ENCODE data around the gene MX2. TPM values are rescaled to one million over a fixed set of nuclear protein-coding genes. Genes with fewer than 3 reads are reported as not detected.

MX2 gene
- total RNA-seq, 1 donor from 2014 or later: 0.26 TPM

DNA sequence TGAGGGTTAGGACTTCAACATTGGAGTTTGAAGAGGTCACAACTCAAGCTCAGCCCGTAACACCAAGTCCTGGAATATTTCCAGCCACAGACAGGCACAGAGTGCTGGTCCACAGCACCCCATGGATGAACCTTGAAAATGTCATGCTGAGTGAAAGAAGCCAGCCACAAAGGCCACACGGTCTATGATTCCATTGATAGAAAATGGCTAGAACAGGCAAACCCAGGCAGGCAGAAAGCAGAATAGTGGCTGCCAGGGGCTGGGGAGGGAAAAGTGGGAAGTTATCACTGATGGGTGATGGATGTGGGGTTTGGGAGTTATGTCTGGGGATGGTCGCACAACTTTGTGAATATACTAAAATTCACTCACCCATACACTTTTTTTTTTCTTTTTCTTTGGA lies 85.5 kb downstream of the MX2 start:
- no peaks in the 10 kb centered on the region for H3K36me3 ChIP-seq (ENCODE audit: control insufficient read depth, insufficient read depth, low read length)

DNA sequence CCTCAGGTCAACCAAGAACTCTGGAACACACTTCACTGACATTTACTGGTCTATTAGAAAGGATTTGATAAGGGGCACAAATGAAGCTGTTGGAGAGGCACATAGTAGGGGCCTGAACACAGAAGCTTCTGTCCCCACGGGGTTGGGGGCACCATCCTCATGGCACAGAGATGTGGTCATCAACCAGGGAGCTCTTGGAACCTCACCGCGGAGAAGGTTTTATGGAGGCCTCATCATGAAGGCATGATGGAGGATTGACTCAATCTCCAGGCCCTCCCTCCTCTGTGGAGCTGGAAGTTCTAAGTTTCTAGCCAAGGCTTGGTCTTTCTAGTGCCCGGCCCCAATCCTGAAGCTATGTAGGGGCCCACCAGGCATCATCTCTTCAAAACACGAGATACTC lies 87.8 kb downstream of the MX2 start:
- TF ChIP-seq, protein P1, sequence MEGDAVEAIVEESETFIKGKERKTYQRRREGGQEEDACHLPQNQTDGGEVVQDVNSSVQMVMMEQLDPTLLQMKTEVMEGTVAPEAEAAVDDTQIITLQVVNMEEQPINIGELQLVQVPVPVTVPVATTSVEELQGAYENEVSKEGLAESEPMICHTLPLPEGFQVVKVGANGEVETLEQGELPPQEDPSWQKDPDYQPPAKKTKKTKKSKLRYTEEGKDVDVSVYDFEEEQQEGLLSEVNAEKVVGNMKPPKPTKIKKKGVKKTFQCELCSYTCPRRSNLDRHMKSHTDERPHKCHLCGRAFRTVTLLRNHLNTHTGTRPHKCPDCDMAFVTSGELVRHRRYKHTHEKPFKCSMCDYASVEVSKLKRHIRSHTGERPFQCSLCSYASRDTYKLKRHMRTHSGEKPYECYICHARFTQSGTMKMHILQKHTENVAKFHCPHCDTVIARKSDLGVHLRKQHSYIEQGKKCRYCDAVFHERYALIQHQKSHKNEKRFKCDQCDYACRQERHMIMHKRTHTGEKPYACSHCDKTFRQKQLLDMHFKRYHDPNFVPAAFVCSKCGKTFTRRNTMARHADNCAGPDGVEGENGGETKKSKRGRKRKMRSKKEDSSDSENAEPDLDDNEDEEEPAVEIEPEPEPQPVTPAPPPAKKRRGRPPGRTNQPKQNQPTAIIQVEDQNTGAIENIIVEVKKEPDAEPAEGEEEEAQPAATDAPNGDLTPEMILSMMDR (IDR thresholded peaks at IDR 0.05; ENCODE audit: insufficient read depth, low read length, severe bottlenecking): no peak
- no peaks in the 10 kb centered on the region for H3K36me3 ChIP-seq (ENCODE audit: control insufficient read depth, insufficient read depth, low read length)

More for the DNA sequence above, 85.5 kb downstream of the MX2 start:
- FAIRE-seq (no peak), DNase-seq (ENCODE audit: low read depth) (no peak)
- Histone ChIP-seq H3K4me3 (ENCODE audit: low read depth, low read length) (no peak overlapping the region), H3K27me3 (ENCODE audit: control insufficient read depth, insufficient read depth, low read length) (no peaks in the 10 kb centered on the region)
- TF ChIP-seq, protein P1 (IDR thresholded peaks at IDR 0.05; ENCODE audit: insufficient read depth, low read length, severe bottlenecking): no peak

DNA sequence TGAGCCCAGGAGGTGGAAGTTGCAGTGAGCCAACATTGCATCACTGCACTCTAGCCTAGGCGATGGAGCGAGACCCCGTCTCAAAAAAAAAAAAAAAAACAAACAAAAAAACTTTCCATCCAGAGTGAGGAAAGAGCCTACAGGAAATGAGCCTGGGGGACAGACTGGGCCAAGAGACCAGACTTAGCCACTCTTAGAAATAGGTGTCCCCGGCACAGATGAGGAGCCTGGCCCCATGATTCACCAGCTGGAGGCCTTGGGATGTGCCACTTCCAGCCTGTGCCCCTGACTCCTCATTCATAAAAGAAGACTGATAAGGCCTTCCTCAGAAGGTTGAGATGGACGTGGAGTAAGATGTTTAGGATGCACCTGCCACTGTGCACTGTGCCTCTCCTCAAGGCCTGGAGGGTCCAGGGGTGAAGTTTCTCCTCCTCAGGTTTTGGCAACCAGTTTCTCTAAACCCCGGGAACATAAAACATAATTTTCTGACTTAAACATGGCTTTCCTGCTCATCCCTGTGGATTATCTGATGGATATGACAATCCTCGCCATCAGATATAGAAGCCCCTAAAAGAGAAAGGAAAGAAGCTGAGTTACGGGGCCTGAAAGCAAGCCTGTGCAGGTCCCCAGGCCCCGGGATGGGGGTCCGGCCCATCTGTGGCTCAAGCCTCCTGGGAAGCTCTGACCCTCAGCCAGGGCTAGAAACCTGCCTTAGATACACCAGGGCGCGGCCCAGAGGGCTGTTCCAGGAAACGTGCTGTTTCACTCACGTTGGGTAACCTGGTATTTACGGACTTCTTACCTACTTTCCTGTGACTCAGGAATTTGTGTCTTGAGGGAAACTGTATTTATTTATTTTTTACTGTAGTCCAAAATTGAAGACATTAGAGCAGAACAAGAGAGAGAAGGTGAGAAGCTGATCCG lies 90.2 kb downstream of the MX2 start:
- no peak for FAIRE-seq
- Histone ChIP-seq H3K36me3 (ENCODE audit: control insufficient read depth, insufficient read depth, low read length) (no peaks in the 10 kb centered on the region), H3K4me3 (ENCODE audit: low read depth, low read length) (no peak overlapping the region), H3K27me3 (ENCODE audit: control insufficient read depth, insufficient read depth, low read length) (no peaks in the 10 kb centered on the region)
- TF ChIP-seq, protein P1 (IDR thresholded peaks at IDR 0.05; ENCODE audit: insufficient read depth, low read length, severe bottlenecking): no peak
- DNase-seq (ENCODE audit: low read depth): peak; percentile 33

More for the DNA sequence above, 87.8 kb downstream of the MX2 start:
- FAIRE-seq (no peak), DNase-seq (ENCODE audit: low read depth) (no peak)
- H3K4me3 ChIP-seq (ENCODE audit: low read depth, low read length): no peak overlapping the region
- H3K27me3 ChIP-seq (ENCODE audit: control insufficient read depth, insufficient read depth, low read length): no peaks in the 10 kb centered on the region

DNA sequence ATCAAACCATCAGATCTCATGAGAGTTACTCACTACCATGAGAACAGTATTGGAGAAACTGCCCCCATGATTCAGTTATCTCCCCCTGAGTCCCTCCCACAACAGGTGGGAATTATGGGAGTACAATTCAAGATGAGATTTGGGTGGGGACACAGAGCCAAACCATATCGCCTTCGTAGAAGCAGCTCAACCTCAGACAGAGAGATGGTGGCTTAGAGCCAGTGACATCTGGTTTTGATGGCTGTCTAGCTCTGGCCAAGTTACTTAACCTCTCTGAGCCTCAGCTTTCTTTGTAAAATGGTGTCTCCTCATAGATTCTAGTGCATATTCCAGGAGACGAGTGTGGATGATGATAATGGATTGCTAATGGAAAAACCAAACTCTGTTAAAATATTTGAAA lies 91.4 kb downstream of the MX2 start:
- no peak for DNase-seq (ENCODE audit: low read depth)
- TF ChIP-seq, protein P1 (IDR thresholded peaks at IDR 0.05; ENCODE audit: insufficient read depth, low read length, severe bottlenecking): no peak
- H3K27me3 ChIP-seq (ENCODE audit: control insufficient read depth, insufficient read depth, low read length): no peaks in the 10 kb centered on the region
- no peak for FAIRE-seq
- no peak overlapping the region for H3K4me3 ChIP-seq (ENCODE audit: low read depth, low read length)
- no peaks in the 10 kb centered on the region for H3K36me3 ChIP-seq (ENCODE audit: control insufficient read depth, insufficient read depth, low read length)

DNA sequence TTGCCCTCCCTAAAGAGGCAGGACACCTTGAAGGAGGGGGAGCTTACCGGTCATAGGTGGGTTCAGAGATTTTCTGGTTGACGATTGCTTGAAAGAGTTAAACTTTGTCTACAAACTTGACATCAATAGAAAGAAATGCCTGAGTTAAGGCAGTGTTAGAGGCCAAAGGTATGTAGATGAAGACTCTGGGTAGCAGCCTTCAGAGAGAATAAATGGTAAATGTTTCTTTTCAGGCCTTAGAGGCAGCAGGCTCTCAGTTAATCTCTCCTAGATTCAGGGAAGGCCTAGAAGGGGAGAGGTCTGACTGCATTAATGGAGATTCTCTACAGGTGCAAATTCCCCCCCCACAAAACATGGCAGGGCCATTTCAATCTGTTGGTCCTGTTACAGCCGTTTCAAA lies 91.9 kb downstream of the MX2 start:
- no peaks in the 10 kb centered on the region for H3K36me3 ChIP-seq (ENCODE audit: control insufficient read depth, insufficient read depth, low read length)
- no peak overlapping the region for H3K4me3 ChIP-seq (ENCODE audit: low read depth, low read length)
- FAIRE-seq: no peak
- H3K27me3 ChIP-seq (ENCODE audit: control insufficient read depth, insufficient read depth, low read length): no peaks in the 10 kb centered on the region
- TF ChIP-seq, protein P1 (IDR thresholded peaks at IDR 0.05; ENCODE audit: insufficient read depth, low read length, severe bottlenecking): no peak
- no peak for DNase-seq (ENCODE audit: low read depth)

All from bronchial epithelial cell (primary cell).